Chondrocyte (in vitro differentiated cells): ENCODE results near the gene SNCAIP. TPM values are rescaled to one million over a fixed set of nuclear protein-coding genes. Genes with fewer than 3 reads are reported as not detected.

ENCODE experiments used
- DNase-seq: peaks from one replicate; pipeline ENCODE4 v3.0.0; 2021; ENCODE audit warnings: mixed read lengths, low spot score
- H3K27ac Mint-ChIP-seq: one replicate; pipeline ENCODE4 v1.8.0; 2021; ENCODE audit warnings: mild to moderate bottlenecking, moderate library complexity, mixed read lengths; ENCODE audit not compliant: unreplicated experiment
- H3K27me3 Mint-ChIP-seq: 2 replicates; pipeline ENCODE4 v1.8.0; 2021; ENCODE audit warnings: low read depth, mixed read lengths
- H3K36me3 Mint-ChIP-seq: 2 replicates; pipeline ENCODE4 v1.8.0; 2021; ENCODE audit warnings: low read depth, mixed read lengths
- H3K4me1 Mint-ChIP-seq: 2 replicates; pipeline ENCODE4 v1.8.0; 2021; ENCODE audit warnings: low read depth, mild to moderate bottlenecking, mixed read lengths
- H3K4me3 Mint-ChIP-seq: one replicate; pipeline ENCODE4 v1.8.0; 2021; ENCODE audit warnings: mild to moderate bottlenecking, moderate library complexity, mixed read lengths; ENCODE audit not compliant: unreplicated experiment
- H3K9me3 Mint-ChIP-seq: 2 replicates; pipeline ENCODE4 v1.8.0; 2021; ENCODE audit warnings: low read depth, mixed read lengths
- CTCF ChIP-seq: fragments of 200-600 bp; sonication (generic); IDR thresholded peaks from 2 replicates; pipeline ENCODE4 v1.5.0; 2021; ENCODE audit warnings: antibody characterized with exemption, mild to moderate bottlenecking, moderate library complexity
- total RNA-seq: library from RNA; stranded (reverse); gene quantifications from 3 replicates; pipeline ENCODE4 v1.2.1, GENCODE V29; 2021

The SNCAIP gene
- total RNA-seq, 1 donor from 2014 or later, result 1.2 TPM

DNA sequence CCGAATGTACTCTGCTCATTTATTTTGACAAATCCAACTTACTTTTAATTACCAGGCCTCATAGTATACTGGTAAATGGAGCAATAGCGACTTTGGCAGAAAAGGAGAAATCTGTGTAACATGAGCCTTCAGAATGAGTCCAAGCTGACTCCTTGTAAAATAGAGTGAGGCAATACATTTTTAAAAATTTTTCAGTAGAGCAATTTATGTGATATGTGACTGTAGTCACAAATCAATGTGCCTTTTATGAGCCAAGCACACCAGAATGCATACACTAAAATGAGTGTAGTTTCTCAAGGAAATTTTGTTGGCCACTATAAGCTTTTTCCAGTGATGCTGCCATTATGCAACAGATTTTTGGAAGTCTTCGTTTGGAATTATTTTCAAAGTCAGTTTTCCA is 73.8 kb downstream of the SNCAIP start:
- Mint-ChIP-seq H3K9me3 (peaks cover 4% of the 10 kb centered on the region), H3K36me3 (no peaks in the 10 kb centered on the region), H3K27me3 (no peaks in the 10 kb centered on the region), H3K4me3 (no peak overlapping the region), H3K27ac (no peak overlapping the region), H3K4me1 (no peaks in the 10 kb centered on the region)
- no peak for DNase-seq
- TF ChIP-seq CTCF, result no peak

GRCh38 chr5:122390154-122390553 is 78.1 kb downstream of the SNCAIP start:
- H3K36me3 Mint-ChIP-seq, result peaks cover 1% of the 10 kb centered on the region
- H3K27ac Mint-ChIP-seq, result no peak overlapping the region
- H3K27me3 Mint-ChIP-seq, result no peaks in the 10 kb centered on the region
- H3K4me3 Mint-ChIP-seq, result no peak overlapping the region
- no peak for TF ChIP-seq CTCF
- H3K9me3 Mint-ChIP-seq, result no peaks in the 10 kb centered on the region
- peaks cover 4% of the 10 kb centered on the region for H3K4me1 Mint-ChIP-seq
- DNase-seq, result no peak

- no peak for DNase-seq
- Mint-ChIP-seq H3K4me3 (no peak overlapping the region), H3K36me3 (peaks cover 1% of the 10 kb centered on the region), H3K9me3 (no peaks in the 10 kb centered on the region), H3K27ac (no peak overlapping the region), H3K27me3 (no peaks in the 10 kb centered on the region), H3K4me1 (peaks cover 4% of the 10 kb centered on the region)
- no peak for TF ChIP-seq CTCF
Observed at GRCh38 chr5:122390694-122391093, 78.7 kb downstream of the SNCAIP start.

GRCh38 chr5:122391621-122392020 is 79.6 kb downstream of the SNCAIP start:
- Mint-ChIP-seq H3K4me1 (peaks cover 4% of the 10 kb centered on the region), H3K27ac (no peak overlapping the region), H3K9me3 (no peaks in the 10 kb centered on the region), H3K36me3 (peaks cover 1% of the 10 kb centered on the region), H3K27me3 (no peaks in the 10 kb centered on the region), H3K4me3 (no peak overlapping the region)
- DNase-seq, result no peak
- TF ChIP-seq CTCF, result no peak

DNA sequence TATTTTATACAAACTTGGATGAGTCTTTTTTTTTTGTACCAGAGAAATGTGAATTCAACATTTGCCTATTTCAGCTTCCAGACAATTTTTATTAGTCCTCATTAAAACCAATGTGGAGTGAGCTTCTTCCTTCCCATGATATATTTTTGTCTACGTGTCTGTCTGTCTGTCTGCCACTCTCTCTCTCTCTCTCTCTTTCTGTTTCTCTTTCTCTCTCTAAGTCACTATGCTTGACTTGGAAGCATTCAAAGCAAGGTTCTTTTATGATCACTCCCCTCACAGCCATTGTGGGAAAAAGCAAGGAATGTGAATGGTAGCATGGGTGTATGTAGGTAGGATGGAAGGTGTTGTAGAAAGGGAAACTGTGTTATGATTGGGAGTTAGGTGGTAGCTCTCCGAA is 80.2 kb downstream of the SNCAIP start:
- peaks cover 1% of the 10 kb centered on the region for H3K36me3 Mint-ChIP-seq
- no peaks in the 10 kb centered on the region for H3K27me3 Mint-ChIP-seq
- H3K27ac Mint-ChIP-seq, result no peak overlapping the region
- peaks cover 4% of the 10 kb centered on the region for H3K4me1 Mint-ChIP-seq
- H3K9me3 Mint-ChIP-seq, result no peaks in the 10 kb centered on the region
- DNase-seq, result no peak
- TF ChIP-seq CTCF, result no peak
- no peak overlapping the region for H3K4me3 Mint-ChIP-seq
